ENCODE results near the gene PIH1D1.
"Not testable (repeated sequence)": the region's sequence is repeated elsewhere in the genome, so short reads cannot be mapped to it uniquely, and the experiment has no call there.

The PIH1D1 gene

DNA sequence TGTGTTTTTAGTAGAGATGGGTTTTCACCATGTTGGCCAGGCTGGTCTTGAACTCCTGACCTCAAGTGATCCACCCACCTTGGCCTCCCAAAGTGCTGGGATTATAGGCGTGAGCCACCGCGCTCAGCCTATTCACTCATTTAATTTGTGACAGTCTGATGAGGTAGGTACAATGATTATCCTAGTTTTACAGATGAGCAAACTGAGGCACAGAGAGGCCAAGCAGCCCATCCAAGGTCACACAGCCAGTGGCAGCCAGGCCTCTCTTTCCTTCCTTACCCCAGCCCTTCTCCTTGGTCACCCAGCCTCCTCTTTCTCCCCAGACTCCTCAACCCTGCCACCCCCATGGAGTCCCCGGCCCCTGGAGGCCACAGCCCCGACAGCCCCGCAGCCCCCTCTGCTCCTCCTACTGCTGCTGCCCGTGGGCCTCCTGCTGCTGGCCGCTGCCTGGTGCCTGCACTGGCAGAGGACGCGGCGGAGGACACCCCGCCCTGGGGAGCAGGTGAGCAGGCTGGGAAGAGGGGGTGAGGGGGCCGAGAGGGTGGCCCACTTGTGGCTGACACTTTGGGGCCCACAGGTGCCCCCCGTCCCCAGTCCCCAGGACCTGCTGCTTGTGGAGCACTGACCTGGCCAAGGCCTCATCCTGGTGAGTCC lies 28.5 kb upstream of the PIH1D1 start:
- DNase-seq = no peak

DNA sequence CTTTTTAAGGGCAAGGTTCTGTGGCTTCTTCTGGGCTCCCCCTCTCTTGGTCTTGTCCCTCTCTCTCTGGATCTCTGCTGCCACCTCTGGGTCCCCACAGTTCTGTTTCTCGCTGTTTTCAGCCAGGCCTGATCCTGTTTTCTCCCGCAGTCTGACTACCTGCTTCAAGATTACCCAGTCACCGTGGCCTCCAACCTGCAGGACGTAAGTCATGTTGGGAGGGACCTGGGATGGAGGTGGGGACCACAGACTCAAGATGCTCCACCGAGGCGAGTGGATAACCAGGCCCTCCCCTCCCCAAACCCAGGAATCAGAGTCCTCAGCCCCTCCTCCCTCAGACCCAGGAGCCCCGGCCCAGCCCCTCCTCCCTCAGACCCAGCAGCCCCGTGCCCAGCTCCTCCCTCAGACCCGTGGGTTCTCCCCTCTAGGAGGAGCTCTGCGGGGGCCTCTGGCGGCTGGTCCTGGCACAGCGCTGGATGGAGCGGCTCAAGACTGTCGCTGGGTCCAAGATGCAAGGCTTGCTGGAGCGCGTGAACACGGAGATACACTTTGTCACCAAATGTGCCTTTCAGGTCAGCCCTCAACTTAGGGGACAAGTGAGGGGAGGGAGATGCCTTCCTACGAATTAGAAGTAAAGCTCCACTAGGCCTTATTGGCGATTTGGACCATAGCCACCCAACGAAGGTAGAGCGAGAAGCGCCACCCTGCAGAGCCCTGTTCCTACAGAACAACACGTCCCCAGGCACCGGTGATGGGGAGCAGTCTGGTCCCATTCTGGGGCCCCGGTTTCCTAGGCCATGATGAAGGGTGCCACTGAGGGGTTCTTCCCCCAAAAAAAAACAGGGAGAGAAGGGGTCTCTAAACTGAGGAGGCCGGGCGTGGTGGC lies 24.6 kb upstream of the PIH1D1 start:
- no peak for DNase-seq

DNA sequence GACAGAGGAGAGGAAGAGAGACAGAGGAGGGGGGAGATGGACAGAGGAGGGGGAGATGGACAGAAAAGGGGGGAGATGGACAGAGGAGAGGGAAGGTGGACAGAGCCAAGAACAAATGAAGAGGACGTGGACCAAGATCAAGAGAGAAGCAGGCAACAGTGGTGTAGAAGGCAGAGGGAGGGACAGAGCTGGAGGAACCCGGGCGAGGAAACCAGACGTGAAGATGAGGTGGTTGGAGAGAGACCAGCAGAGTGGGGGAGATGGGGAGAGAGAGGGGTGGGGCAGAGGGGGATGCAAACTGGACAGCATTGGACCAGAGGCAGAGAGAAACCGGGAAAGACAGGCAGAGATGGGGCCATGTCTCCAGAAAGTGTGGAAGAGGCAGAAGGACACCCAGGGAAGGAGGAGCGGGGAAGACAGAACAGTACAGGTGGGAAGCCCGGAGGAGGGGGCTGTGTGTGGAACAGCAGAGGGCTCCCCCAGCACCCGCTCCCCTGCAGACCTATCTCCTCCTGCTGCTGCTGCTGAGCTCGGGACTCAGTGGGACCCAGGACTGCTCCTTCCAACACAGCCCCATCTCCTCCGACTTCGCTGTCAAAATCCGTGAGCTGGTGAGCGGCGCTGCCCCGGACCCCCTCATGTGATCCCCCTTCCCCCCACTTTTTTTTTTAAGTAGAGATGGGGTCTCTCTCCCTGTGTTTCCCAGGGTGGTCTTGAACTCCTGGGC lies 23.7 kb upstream of the PIH1D1 start:
- no peak for DNase-seq

DNA sequence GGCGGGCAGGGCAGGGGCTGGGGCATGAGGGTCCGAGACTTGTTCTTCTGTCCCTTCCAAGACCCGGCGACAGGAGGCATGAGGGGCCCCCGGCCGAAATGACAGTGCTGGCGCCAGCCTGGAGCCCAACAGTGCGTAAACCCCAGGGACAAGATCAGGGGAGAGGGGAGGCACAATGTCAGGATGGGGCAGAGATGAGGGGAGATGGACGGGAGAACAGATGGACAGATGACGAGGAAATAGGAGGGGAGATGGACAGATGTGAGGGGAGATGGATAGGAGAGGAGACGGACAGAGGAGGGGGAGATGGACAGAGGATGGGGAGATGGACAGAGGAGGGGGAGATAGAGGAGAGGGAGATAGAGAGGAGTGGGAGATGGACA lies 22.9 kb upstream of the PIH1D1 start:
- no peak for DNase-seq

DNA sequence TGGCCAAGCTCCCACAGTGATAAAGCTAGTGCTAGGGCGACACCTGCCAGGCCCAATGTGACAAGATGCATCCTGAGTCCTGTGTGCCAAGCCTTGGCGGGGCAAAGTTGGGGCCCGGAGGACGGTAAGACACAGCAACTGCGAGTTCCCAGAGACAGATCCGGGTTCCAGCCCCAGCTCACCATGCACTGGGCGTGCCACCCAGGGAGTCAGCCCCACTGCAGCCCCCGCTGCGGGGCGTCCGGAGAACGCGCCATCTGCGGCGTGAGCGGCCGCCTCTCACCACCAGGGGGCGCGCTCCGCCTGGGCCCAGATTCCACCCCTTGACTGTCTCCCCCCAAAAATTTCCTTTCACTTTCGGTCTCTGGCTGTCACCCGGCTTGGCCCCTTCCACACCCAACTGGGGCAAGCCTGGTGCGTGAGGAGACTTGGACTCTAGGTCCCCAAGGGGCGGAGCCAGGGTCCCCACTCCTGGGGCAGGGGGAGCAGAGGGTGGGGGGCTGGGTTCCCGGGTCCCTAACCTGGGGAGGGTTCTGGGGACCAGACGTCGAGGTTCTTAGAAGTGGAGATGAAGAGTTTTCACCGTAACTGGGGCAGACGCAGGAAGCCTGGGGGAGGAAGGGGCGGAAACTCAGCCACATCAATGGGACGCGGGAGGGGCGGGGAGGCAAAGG lies 22.4 kb upstream of the PIH1D1 start, which contains the start of gene FLT3LG:
TSS of gene FLT3LG (plus strand) at position 348 of the 674 bp plus-strand sequence. CDS start 425 bp downstream, outside the sequence.
- peak; percentile 84 for DNase-seq

DNA sequence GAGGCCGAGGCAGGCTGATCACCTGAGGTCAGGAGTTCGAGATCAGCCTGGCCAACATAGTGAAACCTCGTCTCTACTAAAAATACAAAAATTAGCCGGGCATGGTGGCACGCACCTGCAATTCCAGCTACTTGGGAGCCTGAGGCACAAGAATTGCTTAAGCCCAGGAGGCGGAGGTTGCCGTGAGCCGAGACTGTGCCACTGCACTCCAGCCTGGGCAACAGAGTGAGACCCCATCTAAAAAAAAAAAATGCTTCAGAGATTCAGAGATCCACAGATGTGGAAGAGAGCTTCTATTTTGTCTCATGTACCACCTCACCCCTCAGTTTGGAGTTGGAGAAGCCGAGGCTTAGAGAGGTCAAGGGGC lies 21.9 kb upstream of the PIH1D1 start:
- DNase-seq = not testable (repeated sequence)

DNA sequence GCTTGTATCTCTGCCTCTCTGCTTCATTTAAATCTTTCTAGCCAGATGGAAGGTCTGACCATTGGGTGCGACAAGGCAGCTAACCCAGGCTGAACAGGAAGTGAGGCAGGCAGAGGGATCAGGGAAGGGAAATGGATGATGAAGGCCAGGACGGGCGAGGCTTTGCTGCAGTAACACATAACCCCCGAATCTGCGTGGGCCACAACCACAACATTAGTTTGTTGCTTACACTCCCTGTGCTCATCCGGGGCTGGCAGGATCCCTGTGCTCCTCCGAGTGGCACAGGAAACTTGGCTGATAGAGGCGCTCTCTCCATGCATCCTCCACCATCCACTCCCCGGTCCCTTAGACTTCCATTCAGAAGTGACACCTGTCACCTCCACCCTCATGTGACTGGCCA lies 21.3 kb upstream of the PIH1D1 start:
- no peak for DNase-seq

DNA sequence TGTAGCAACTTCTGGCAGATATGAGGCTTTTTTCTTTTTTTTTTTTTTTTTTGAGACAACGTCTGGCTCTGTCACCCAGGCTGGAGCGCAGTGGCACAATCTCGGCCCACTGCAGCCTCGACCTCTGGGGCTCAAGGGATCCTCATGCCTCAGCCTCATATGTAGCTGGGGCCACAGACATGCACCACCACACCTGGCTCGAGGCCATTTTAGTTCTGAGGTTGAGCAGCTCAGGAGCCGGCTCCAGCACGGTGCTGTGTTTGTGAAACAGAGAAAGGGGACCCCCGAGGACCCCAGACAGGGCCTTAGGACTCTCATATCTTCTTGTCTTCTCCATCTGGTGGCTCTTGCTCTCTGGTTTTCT lies 19.0 kb upstream of the PIH1D1 start:
- no peak for DNase-seq

DNA sequence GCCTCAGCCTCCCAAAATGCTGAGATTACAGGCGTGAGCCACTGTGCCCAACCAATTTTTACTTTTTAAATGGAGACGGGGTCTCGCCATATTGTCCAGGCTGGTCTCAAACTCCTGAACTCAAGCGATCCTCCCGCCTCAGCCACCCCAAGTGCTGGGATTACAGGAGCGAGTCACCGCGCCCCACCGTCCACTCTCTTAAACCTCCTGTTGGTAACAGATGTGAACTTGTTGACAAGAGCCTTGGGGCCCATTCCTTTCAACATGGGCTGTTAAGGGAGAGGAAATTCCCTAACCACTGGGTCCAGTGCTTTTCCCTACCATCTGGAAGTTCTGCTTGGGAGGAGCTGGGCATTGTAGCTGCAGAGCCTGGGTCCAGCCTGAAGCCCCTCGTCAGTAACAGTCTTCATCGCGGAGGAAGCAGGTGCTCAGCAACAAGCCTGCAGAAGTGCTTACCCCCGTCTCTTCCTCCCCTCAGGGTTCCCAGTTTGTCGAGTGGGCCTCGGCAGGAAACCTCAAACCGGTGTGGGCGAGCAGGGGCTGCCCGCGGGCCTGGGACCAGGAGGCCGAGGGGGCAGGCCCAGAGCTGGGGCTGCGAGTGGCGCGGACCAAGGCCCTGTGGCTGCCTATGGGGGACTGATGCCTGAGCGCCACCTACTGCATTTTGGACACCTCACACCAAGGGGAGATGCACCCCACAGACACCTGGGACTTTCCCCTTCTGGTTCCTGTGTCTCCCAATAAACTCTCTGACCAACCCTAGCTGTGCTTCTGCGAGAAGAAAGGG lies 18.4 kb upstream of the PIH1D1 start:
- DNase-seq = peak; percentile 70

DNA sequence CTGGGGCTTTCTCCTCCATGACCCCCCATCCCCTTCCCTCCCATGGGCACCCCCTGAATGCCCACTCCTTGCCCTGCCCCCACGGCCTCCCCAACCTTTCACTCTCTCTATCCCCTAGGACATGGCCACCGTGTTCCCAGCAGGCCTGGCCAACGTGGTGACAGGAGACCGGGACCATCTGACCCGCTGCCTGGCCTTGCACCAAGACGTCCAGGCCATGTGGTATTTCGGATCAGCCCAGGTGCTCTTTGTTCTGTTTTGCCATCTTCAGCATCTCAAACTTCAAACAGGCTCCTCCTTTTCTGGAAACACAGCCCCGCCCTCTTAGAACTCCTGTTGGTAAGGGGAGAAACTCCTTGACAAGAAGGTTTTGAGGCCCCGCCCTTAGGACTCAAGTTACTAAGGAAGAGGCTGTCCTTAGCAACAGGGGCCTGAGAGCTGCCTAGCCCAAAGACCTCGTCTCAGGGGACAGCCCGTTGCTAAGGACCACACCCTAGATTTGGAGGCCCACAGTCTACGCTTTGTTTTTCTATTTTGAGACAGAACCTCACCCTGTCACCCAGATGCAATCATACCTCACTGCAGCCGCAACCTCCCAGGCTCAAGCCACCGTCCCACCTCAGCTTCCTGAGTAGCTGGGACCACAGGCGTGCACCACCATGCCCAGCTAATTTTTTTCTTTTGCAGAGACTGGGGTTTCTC lies 17.3 kb upstream of the PIH1D1 start:
- peak; percentile 70 for DNase-seq

DNA sequence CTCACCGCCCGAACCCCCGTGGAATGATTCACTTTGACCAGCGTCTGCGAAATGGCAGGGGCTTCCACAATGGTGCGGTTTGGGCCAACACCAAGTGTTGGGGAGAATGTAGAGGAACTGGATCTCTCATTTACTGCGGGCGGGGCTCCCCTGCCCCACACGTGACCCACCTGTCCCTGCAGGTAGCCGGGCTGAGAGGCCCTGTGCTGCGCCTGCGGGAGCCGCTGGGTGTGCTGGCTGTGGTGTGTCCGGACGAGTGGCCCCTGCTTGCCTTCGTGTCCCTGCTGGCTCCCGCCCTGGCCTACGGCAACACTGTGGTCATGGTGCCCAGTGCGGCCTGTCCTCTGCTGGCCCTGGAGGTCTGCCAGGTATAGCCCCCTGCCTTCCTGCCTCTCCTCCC lies 16.6 kb upstream of the PIH1D1 start:
- no peak for DNase-seq

DNA sequence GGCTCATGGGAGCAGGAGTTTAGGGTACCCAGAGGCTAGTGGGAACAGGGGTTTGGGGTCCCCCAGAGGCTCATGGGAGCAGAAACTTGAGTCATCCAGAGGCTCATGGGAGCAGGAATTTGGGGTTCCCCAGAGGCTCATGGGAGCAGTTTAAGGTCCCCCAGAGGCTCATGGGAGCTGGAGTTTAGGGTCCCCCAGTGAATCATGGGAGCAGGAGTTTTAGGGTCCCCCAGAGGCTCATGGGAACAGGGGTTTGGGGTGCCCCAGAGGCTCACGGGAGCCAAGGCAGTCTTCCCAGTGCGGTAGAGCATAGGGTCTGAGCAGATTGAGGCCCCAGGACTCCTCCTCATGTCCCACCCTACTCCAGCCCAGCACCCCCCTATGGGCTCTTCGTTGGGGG lies 13.8 kb upstream of the PIH1D1 start:
- no peak for DNase-seq

DNA sequence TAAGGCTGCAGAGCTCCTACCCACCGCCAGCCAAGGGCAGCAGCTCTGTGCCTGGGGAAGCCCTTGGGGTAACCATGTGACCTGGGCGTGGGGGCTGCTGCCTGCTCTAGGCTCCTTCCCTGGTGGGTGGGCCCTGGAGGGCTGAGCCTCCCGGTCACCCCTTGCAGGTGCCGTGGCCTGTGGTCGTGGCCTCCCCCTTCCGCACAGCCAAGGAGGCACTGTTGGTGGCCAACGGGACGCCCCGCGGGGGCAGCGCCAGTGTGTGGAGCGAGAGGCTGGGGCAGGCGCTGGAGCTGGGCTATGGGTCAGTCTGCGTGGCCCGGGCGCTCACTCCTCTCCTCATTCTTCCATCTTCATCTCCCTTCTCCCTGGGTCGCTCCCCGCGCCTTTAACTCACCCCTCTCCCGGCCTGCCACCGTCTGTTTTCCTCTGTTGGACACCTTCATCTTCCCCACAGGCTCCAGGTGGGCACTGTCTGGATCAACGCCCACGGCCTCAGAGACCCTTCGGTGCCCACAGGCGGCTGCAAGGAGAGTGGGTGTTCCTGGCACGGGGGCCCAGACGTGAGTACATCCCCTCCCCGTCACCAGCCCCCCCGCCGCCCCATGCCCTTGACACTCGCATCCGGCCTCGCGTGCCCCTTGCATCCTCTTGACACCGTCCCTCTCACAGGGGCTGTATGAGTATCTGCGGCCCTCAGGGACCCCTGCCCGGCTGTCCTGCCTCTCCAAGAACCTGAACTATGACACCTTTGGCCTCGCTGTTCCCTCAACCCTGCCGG lies 12.5 kb upstream of the PIH1D1 start:
- DNase-seq = no peak

DNA sequence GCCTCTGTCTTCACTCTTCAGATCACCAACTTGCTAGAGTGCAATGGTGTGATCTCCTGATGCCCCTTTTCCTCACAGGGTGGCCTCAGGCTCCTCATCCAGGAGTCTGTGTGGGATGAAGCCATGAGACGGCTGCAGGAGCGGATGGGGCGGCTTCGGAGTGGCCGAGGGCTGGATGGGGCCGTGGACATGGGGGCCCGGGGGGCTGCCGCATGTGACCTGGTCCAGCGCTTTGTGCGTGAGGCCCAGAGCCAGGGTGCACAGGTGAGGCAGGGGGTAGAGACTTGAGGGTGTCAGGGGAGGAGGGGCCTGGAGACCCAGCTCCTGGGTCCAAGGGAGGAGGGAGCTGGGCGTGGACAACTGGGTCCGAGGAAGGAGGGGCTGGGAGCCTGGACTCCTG lies 10.9 kb upstream of the PIH1D1 start:
- DNase-seq = no peak

DNA sequence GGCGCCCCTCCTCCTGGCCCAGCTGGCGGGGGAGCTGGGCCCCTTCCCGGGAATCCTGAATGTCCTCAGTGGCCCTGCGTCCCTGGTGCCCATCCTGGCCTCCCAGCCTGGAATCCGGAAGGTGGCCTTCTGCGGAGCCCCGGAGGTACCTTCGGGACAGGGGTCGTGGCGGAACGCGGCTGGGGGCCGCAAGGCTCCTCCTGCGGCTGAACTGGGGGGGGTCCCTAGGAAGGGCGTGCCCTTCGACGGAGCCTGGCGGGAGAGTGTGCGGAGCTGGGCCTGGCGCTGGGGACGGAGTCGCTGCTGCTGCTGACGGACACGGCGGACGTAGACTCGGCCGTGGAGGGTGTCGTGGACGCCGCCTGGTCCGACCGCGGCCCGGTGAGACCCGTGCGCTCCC lies 10.0 kb upstream of the PIH1D1 start:
- no peak for DNase-seq

DNA sequence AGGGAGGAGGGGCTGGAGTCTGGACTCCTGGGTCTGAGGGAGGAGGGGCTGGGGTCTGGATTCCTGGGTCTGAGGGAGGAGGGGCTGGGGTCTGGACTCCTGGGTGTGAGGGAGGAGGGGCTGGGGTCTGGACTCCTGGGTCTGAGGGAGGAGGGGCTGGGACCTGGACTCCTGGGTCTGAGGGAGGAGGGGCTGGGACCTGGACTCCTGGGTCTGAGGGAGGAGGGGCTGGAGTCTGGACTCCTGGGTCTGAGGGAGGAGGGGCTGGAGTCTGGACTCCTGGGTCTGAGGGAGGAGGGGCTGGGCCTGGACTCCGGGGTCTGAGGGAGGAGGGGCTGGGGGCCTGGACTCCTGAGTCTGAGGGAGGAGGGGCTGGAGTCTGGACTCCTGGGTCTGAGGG lies 9.5 kb upstream of the PIH1D1 start:
- not testable (repeated sequence) for DNase-seq

DNA sequence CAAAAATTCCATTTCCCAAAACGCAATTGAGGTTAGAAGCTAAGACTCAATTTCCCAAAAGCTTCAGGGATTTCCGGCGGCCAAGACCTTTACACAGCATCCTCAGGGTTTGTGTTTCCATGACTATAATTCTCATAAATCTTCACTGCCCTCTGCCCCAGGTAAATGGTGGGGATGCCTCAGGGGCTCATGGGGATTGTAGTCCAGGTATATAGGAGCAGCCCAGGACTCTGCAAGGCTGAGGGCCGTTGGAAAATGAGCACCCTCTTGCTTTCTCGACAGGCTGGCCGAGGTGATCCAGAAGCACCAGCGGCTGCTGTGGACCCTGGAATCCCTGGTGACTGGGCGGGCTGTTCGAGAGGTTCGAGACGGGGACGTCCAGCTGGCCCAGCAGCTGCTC lies 7.8 kb upstream of the PIH1D1 start:
- DNase-seq = no peak

DNA sequence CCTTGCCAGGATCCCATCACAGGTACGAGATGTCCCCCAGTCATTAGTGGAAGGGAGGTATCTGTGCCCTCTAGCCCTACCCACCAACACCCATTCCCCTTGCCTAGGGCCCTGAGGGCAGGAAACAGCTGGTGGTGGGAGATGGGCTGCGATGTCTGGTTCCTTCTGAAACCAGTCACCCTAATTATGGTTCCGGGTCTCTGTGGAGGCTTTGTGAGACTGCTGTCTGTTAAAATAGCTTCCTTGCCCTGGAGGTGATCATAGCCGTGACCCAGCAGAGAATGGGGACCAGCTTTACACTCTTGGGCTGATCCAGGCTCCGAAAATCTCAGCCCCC lies 6.9 kb upstream of the PIH1D1 start:
- DNase-seq = no peak

DNA sequence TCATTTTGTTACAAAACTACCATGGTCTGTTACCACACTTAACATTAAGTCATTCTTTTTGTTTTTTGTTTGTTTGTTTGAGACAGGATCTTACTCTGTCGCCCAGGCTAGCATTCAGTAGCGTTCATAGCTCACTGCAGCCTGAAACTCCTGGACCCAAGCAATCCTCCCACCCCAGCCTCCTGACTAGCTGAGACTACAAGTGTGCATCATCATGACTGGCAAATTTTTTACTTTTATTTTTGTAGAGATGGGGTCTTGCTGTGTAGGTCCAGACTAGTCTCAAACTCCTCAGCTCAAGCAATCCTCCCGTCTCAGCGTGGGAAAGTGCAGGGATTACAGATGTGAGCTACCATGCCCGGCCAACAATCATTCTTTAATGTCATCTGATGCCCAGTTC lies 4.7 kb upstream of the PIH1D1 start:
- peak; percentile 47 for DNase-seq

DNA sequence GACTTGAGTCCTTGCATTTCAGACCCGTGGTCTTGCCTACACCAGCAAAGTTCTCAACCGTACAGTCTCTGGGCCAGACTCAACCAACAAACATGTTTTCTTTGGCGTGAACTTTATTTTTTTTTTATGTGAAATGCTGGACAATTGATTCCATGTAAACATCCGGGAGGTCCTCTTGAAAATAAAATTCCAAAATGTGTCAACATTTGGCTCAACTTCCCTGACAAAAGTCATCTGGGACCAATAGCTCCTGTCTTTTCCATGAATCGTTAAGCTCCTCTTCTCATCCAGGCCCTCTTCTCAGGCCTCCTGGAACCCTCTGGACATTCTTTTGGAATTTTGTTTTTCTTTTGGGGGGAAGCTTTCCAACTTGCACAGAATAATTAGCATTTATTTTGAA lies 4.2 kb upstream of the PIH1D1 start:
- no peak for DNase-seq

DNA sequence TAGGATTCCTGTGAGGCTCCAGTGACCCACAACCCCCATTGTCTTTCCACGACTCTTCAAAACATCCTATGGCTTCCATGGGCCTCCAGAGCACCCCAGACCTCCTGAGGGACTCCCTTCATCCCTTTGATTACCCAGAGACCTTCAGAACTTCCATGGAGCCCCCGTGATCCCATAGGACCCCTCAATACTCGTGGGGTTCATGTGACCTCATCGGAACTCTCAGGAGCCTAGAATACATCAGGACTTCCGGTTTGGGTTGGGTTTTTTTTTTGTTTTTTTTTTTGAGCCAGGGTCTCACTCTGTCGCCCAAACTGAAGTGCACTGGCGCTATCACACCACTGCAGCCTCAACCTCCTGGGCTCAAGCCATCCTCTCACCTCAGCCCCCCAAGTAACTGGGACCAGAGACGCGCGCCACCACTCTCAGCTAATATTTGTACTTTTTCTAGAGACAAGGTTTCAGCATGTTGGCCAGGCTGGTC lies 2.2 kb upstream of the PIH1D1 start:
- no peak for DNase-seq

Measured in inflammatory macrophage treated with lipopolysaccharide for 4 hours (primary cell).